Lower leg skin (tissue), 3 donors: ENCODE data around the gene GMEB2.

Experiments
- POLR2A ChIP-seq, 2 donors: fragments of 450-650 bp; IDR thresholded peaks; one replicate each; pipeline ENCODE4 v1.6.1; 2016 to 2017; ENCODE audit warnings: antibody characterized with exemption in 2 of 2, mild to moderate bottlenecking in 1 of 2, moderate library complexity in 1 of 2
- TF ChIP-seq, protein P1 (sequence below), 3 donors: fragments of 450-650 bp; IDR thresholded peaks; one replicate each; pipeline ENCODE4 v1.5.1; 2016; ENCODE audit warnings: antibody characterized with exemption in 3 of 3, mild to moderate bottlenecking in 3 of 3, moderate library complexity in 2 of 3

DNA sequence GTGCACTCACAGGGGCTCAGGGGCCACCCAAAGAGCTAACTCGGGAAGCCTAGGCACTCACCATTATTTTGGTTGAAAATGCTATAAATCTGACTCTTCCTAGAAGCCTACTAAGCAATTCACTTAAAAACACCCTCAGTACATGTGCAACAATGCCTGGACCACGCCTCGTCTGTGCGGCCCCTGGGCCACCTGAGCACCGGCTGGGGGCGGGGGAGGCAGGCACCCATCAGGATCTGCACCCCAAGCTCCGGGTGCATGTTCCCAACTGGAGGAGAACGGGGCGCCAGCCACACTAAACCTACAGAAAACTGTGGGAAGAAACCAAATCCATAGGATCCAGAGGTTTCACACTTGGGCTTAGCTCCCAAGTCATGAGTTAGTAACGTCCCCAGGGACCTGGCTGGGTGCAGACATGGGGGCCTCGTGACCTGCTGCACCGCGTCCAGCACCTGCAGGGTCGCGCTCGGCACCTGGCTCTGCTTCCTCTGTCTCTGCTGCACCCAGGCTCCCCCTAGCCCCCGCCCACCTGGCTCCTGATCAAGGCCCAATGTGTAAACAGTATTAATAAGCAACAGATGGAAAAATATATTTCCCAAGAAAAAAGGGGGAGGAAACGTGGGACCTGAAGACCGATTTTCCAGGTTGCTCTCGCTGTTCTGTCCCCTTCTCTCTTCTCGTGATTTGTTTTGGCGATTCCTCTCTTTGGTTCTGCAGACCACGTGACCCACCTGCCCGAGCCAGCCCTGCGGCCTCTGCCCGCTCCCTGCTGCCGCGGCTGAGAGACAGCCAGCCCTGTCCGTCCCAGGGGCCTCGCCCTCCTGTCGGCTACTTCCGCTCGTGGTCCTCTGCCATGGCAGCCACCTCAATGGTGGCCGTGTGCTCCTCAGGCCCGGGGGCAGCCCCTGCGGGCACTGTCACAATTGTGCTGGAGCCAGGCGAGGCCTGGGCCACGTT lies 37.4 kb downstream of the GMEB2 start:
- TF ChIP-seq, protein P1, sequence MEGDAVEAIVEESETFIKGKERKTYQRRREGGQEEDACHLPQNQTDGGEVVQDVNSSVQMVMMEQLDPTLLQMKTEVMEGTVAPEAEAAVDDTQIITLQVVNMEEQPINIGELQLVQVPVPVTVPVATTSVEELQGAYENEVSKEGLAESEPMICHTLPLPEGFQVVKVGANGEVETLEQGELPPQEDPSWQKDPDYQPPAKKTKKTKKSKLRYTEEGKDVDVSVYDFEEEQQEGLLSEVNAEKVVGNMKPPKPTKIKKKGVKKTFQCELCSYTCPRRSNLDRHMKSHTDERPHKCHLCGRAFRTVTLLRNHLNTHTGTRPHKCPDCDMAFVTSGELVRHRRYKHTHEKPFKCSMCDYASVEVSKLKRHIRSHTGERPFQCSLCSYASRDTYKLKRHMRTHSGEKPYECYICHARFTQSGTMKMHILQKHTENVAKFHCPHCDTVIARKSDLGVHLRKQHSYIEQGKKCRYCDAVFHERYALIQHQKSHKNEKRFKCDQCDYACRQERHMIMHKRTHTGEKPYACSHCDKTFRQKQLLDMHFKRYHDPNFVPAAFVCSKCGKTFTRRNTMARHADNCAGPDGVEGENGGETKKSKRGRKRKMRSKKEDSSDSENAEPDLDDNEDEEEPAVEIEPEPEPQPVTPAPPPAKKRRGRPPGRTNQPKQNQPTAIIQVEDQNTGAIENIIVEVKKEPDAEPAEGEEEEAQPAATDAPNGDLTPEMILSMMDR (IDR thresholded peaks at IDR 0.05) = no peak
- TF ChIP-seq POLR2A (IDR thresholded peaks at IDR 0.05) = no peak
